ENCODE measurements around the gene C2CD2.

C2CD2 gene

GRCh38 chr21:41881051-41881450, 72.8 kb downstream of the C2CD2 start:
- DNase-seq = no peak

GRCh38 chr21:41880153-41880552, 73.7 kb downstream of the C2CD2 start:
- DNase-seq = no peak

GRCh38 chr21:41879190-41879998, 74.4 kb downstream of the C2CD2 start, which contains the start of gene PRDM15:
Gene PRDM15, minus strand, starts transcription at chr21:41879344. Its CDS starts 18,981 bp downstream, at chr21:41860363.
- DNase-seq = peak; percentile 63

GRCh38 chr21:41878831-41879189, 75.0 kb downstream of the C2CD2 start:
- DNase-seq = peak; percentile 65

GRCh38 chr21:41877901-41878830, 75.7 kb downstream of the C2CD2 start:
- peak; percentile 14 for DNase-seq

GRCh38 chr21:41876928-41877652, 76.7 kb downstream of the C2CD2 start:
- DNase-seq = no peak

GRCh38 chr21:41876396-41876795, 77.4 kb downstream of the C2CD2 start:
- DNase-seq = no peak

- no peak for DNase-seq
These were observed 78.7 kb downstream of the C2CD2 start for GRCh38 chr21:41875086-41875485.

- DNase-seq = no peak
These were observed 79.2 kb downstream of the C2CD2 start for GRCh38 chr21:41874611-41875010.

GRCh38 chr21:41873426-41873825, 80.4 kb downstream of the C2CD2 start:
- DNase-seq = no peak

- DNase-seq = no peak
These were observed 80.8 kb downstream of the C2CD2 start for GRCh38 chr21:41873005-41873404.

GRCh38 chr21:41871293-41872030, 82.4 kb downstream of the C2CD2 start:
- no peak for DNase-seq

GRCh38 chr21:41869771-41870170, 84.0 kb downstream of the C2CD2 start:
- no peak for DNase-seq

GRCh38 chr21:41868062-41868710, 85.6 kb downstream of the C2CD2 start:
- no peak for DNase-seq

- DNase-seq = no peak
These were observed 86.5 kb downstream of the C2CD2 start for GRCh38 chr21:41867313-41867712.

- DNase-seq = no peak
These were observed 87.5 kb downstream of the C2CD2 start for GRCh38 chr21:41866274-41866809.

GRCh38 chr21:41865002-41865777, 88.6 kb downstream of the C2CD2 start:
- no peak for DNase-seq

- no peak for DNase-seq
These were observed 89.4 kb downstream of the C2CD2 start for GRCh38 chr21:41864311-41865001.

GRCh38 chr21:41863439-41863740, 90.4 kb downstream of the C2CD2 start:
- DNase-seq = no peak

GRCh38 chr21:41861987-41862386, 91.8 kb downstream of the C2CD2 start:
- no peak for DNase-seq

Measured in effector CD8-positive, alpha-beta T cell (primary cell).